ENCODE data around the gene EBPL. TPM values are rescaled to one million over a fixed set of nuclear protein-coding genes. Genes with fewer than 3 reads are reported as not detected.
"Not testable (repeated sequence)": the region's sequence is repeated elsewhere in the genome, so short reads cannot be mapped to it uniquely, and the experiment has no call there.

The EBPL gene
- 5.8 TPM for total RNA-seq
- long read RNA-seq, transcript EBPL-201 (4 exons, 914 nt): major isoform, 6 of 8 reads
- long read RNA-seq, partial matches to known transcripts: 0 of 8 reads
- long read RNA-seq, other reads (novel, unspliced or antisense): 0 of 8 reads

GRCh38 chr13:49690995-49691784 is at the start of gene EBPL:
Gene EBPL, minus strand, starts transcription at chr13:49691486. Its CDS starts 62 bp downstream, at chr13:49691424.
- ATAC-seq: peak; percentile 99
- DNase-seq (ENCODE audit: missing footprints): peak; percentile 96
- intact Hi-C loops (cut with DNase I): loop anchor here (2.0 kb wide), 1 partner anchor 102 kb away; the partner anchor contains the start of gene KPNA3

- intact Hi-C loops (cut with DNase I): no loop called here
- DNase-seq (ENCODE audit: missing footprints): no peak
- no peak for ATAC-seq
Measured at GRCh38 chr13:49740870-49741269, 49.6 kb upstream of the EBPL start.

- DNase-seq (ENCODE audit: missing footprints): no peak
- no peak for ATAC-seq
- intact Hi-C loops (cut with DNase I): no loop called here
Measured at GRCh38 chr13:49739498-49740187, 48.4 kb upstream of the EBPL start.

- ATAC-seq (no peak), DNase-seq (ENCODE audit: missing footprints) (no peak)
- intact Hi-C loops (cut with DNase I): loop anchor here (5.0 kb wide), 1 partner anchor 59 kb away; the partner anchor contains the start of gene KPNA3
Measured at GRCh38 chr13:49733181-49733951, 42.1 kb upstream of the EBPL start.

- no peak for ATAC-seq
- DNase-seq (ENCODE audit: missing footprints): no peak
- intact Hi-C loops (cut with DNase I): loop anchor here (5.0 kb wide), 1 partner anchor 61 kb away; the partner anchor contains the start of gene KPNA3
Measured at GRCh38 chr13:49731766-49732165, 40.5 kb upstream of the EBPL start.

DNA sequence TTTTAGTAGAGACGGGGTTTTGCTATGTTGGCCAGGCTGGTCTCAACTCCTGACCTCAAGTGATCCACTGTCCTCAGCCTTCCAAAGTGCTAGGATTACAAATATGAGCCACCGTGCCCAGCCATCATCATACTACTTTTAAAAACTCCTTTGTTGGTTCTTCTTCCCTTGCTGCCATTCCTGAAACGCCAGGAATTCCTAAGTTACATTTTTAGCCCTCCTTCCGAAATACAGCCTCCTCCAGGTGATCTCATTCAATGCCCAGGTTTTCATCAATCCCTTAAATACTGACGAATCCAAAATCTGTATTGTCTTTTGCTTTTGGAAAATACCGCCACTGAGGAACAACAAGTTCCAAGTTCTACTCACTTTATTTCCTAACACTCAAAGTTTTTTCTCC is 25.3 kb upstream of the EBPL start:
- intact Hi-C loops (cut with DNase I): no loop called here
- no peak for DNase-seq (ENCODE audit: missing footprints)
- no peak for ATAC-seq

- DNase-seq (ENCODE audit: missing footprints) (no peak), ATAC-seq (no peak)
- intact Hi-C loops (cut with DNase I): no loop called here
Measured at GRCh38 chr13:49714757-49715156, 23.5 kb upstream of the EBPL start.

GRCh38 chr13:49711218-49711863 is 20.1 kb upstream of the EBPL start:
- DNase-seq (ENCODE audit: missing footprints) (no peak), ATAC-seq (no peak)
- intact Hi-C loops (cut with DNase I): no loop called here

- intact Hi-C loops (cut with DNase I); DNase-seq (ENCODE audit: missing footprints); ATAC-seq: not testable (repeated sequence)
Measured at GRCh38 chr13:49704264-49704663, 13.0 kb upstream of the EBPL start.

DNA sequence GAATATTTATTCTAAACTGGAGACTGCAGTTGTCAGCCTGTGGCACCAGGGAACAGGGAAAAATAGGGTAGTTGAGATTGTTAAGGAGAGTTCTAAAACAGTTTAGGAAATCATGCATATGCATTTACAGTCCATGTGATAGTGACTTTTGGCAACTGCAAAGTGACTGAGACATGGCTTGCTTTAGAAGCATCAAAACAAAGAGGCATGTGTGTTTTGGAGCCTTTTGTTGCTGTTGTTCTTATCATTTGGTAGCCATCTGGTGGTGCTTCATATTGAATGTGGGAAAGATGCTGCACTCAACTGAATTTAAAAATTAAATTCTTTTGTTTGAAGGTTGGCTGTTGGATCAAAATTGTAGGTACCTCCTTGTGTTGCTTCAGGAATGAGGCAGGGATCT is 10.2 kb upstream of the EBPL start:
- DNase-seq (ENCODE audit: missing footprints) (no peak), ATAC-seq (no peak)
- intact Hi-C loops (cut with DNase I): no loop called here

DNA sequence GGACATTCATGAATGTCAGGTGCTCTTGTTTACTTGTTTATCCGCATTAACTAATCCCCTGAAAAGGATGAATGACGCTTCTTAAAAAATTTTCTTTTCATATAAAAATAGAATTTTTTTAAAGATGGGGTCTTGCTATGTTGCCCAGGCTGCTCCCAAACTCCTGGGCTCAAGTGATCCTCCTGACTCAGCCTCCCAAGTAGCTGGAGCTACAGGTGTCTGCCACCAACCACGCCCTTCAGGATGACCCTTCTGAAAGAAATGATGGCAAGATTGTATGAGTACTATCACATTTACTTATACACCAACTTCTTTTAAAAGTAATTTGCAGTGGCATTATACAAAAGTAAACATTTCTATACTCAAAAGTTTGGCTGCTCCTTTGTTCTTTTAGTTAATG is 6.2 kb upstream of the EBPL start:
- intact Hi-C loops (cut with DNase I): loop anchor here (2.0 kb wide), 1 partner anchor 91 kb away; no protein-coding TSS in a partner anchor

DNA sequence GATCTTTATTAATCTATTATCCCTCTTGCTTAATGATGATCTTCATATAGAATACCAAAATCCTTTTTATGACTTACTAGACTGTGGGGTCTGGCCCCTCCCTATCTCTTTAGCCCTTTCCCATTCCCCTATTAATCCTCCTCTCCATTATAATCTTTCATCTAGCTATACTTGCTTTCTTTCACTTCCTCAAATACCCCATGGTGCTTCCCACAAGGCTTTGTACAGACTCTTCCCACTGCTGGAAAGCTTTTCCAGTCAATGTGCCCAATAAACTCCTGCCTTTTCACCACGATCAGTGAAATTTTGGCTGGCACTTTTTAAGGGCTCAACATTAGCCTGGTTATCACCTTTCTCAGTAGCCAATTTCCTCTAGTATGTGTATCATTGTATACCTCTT is 3.2 kb upstream of the EBPL start:
- intact Hi-C loops (cut with DNase I): no loop called here
- no peak for ATAC-seq
- no peak for DNase-seq (ENCODE audit: missing footprints)

More for the DNA sequence above, 6.2 kb upstream of the EBPL start:
- no peak for ATAC-seq
- no peak for DNase-seq (ENCODE audit: missing footprints)

- DNase-seq (ENCODE audit: missing footprints): no peak
- no peak for ATAC-seq
- intact Hi-C loops (cut with DNase I): no loop called here
Measured at GRCh38 chr13:49693877-49694276, 2.6 kb upstream of the EBPL start.

DNA sequence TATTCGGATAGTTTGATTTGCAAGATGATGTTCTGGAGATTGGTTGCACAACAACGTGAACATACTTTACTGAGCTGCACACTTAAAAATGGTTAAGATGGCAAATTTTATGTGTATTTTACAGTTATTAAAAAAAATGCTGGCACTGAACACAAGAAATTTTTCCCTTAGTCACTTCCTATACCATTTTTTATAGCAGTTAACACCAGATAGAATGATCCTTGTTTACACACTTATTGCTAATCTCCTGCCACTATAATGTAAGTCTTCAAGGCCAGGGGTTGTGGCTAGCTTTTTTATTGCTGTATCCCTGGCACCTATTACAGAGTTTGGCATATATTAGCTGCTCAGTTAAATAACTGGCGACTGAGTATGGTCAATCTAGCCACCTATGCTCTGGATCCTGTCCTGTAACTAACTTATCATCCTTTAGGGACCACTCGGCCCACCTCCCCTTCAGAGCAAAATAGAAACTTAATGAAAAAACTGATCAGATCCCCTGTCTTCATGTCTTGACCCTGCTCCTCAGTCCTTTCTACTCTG is 2.0 kb upstream of the EBPL start:
- intact Hi-C loops (cut with DNase I): no loop called here
- DNase-seq (ENCODE audit: missing footprints) (no peak), ATAC-seq (no peak)

DNA sequence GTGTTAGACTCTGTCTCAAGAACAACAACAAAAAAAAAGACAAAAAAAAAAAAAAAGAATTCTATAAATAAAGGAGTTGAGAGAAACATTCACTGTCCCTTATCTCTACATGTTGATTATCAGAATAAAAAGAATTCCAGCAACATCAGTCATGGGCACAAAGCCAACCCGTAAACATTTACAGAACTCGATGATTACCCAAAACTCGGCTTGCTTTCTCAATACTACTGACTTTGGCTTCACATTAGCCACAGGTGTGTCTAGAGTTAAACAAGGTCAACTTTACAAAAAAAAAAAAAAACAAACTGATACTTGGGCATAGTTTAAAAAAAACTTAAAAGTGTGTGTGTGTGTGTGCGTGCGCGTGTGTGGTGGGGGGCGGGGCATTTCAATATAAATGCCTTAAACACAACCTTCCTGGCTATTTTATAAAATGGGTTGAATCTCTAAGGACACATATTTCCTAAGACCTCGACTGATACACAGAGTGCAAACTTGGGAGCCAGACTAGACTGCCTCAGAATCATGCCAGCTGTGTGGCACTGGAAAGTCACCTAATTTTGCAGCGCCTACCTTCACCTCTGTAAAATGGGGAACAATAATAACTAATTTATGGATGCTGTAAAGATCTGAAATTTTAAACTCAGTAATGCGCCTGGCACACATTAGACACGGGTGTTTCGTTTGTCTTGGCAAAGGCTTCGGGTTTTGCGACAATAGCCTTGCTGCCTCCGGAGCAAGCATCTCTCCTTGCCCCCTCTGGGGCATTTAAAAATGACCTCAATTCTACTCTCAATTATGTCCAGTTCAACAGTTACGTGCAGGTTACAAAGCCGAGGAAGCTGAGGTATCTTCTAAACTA is 922 bp downstream of the EBPL start:
- DNase-seq (ENCODE audit: missing footprints) (no peak), ATAC-seq (no peak)
- intact Hi-C loops (cut with DNase I): loop anchor here (2.0 kb wide), 1 partner anchor 102 kb away; the partner anchor contains the start of gene KPNA3

DNA sequence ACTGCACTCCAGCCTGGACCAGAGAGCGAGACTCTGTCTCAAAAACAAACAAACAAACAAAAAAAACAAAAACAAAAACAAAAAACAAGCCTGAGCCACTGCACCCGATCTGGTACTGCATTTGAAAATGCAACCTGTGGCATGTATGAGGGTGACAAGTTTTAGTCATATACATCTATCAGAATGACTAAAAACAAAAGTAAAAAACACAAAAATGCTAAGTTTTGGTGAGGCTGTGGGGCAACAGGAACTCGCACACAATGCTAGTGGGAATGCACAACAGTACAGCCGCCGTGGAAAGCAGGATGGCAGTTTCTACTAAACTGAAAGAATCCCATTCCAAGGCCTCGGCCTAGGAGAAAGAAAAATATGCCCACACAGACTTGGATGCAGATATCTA is 7.8 kb downstream of the EBPL start:
- intact Hi-C loops (cut with DNase I): no loop called here
- no peak for DNase-seq (ENCODE audit: missing footprints)
- no peak for ATAC-seq

DNA sequence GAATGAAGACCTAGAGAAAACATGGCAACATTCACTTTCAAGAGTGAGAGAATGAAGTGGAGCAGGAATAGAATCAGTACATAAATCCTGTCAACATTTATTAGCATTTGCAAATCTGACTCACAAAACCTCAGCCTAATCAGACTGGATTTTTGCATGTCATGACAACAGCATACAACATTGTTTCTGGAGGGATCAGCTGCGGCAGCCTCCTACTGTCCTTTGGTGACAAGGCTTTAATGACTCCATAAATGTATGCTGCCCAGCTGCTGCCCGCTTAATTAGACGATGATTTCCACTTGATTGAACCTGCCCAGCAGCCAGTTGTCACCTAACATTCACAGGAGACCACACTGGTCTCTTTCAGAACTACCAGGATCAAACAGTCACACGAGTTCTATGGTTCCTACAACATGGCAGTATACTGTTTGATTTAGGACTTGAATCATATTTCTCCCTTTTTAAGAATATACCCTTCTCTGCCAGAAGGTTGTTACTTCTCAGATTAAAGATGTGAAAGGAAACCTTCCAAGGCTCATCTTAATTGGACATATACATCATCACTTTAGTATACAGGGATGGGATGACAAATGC is 9.3 kb downstream of the EBPL start:
- intact Hi-C loops (cut with DNase I): no loop called here
- DNase-seq (ENCODE audit: missing footprints) (no peak), ATAC-seq (no peak)
